Suppressor macrophage (primary cell): ENCODE measurements around the gene SAP130.

Source experiments
- DNase-seq, 4 experiments: peaks; one replicate each; pipeline ENCODE4 v3.0.0-alpha.2; 2020 to 2022
- total RNA-seq, 17 experiments: gene quantifications; one replicate each; lab custom pipeline; 2026; ENCODE audit warnings: mixed read lengths in 6 of 17, inconsistent platforms in 3 of 17; lab: John Stamatoyannopoulos, UW

Gene SAP130
- total RNA-seq = 9.3 to 43.0 (median 21.0) reads per million in 17 experiments

GRCh38 chr2:128027801-128028667, at the start of gene SAP130:
Gene SAP130, minus strand, starts transcription at chr2:128028059. Its CDS starts 1,767 bp downstream, at chr2:128026292.
- DNase-seq = peak; percentile 97 to 99 (median 98)

- DNase-seq = no peak
Observed at GRCh38 chr2:128076461-128077106, 48.7 kb upstream of the SAP130 start.

GRCh38 chr2:128073278-128073677, 45.4 kb upstream of the SAP130 start:
- no peak for DNase-seq

- no peak for DNase-seq
Observed at GRCh38 chr2:128069769-128070168, 41.9 kb upstream of the SAP130 start.

- no peak for DNase-seq
Observed at GRCh38 chr2:128064353-128064752, 36.5 kb upstream of the SAP130 start.

- no peak for DNase-seq
Observed at GRCh38 chr2:128062571-128062970, 34.7 kb upstream of the SAP130 start.

- no peak for DNase-seq
Observed at GRCh38 chr2:128058114-128058513, 30.3 kb upstream of the SAP130 start.

- no peak for DNase-seq
Observed at GRCh38 chr2:128057334-128057733, 29.5 kb upstream of the SAP130 start.

- no peak for DNase-seq
Observed at GRCh38 chr2:128054104-128054885, 26.4 kb upstream of the SAP130 start.

GRCh38 chr2:128053331-128053730, 25.5 kb upstream of the SAP130 start:
- DNase-seq = no peak

- no peak for DNase-seq
Observed at GRCh38 chr2:128043041-128043440, 15.2 kb upstream of the SAP130 start.

- DNase-seq = no peak
Observed at GRCh38 chr2:128041561-128041960, 13.7 kb upstream of the SAP130 start.

- no peak for DNase-seq
Observed at GRCh38 chr2:128040166-128040771, 12.4 kb upstream of the SAP130 start.

- no peak for DNase-seq
Observed at GRCh38 chr2:128039535-128039934, 11.7 kb upstream of the SAP130 start.

GRCh38 chr2:128038411-128038810, 10.6 kb upstream of the SAP130 start:
- no peak for DNase-seq

GRCh38 chr2:128037649-128038048, 9.8 kb upstream of the SAP130 start:
- no peak for DNase-seq

GRCh38 chr2:128036748-128037607, 9.1 kb upstream of the SAP130 start:
- DNase-seq = peak in 1 of 4 experiments; percentile 9

GRCh38 chr2:128032092-128032491, 4.2 kb upstream of the SAP130 start:
- DNase-seq = no peak

- DNase-seq = no peak
Observed at GRCh38 chr2:128028668-128029054, 802 bp upstream of the SAP130 start.

- peak; percentile 98 to 99 (median 99) for DNase-seq
Observed at GRCh38 chr2:128027278-128027800, 520 bp downstream of the SAP130 start.
